Glomerular visceral epithelial cell (primary cell): ENCODE results near the gene PFKP.

Experiments used
- DNase-seq: peaks from one replicate; pipeline ENCODE4 v3.0.0-alpha.2; 2016; ENCODE audit errors: extremely low spot score

The PFKP gene

DNA sequence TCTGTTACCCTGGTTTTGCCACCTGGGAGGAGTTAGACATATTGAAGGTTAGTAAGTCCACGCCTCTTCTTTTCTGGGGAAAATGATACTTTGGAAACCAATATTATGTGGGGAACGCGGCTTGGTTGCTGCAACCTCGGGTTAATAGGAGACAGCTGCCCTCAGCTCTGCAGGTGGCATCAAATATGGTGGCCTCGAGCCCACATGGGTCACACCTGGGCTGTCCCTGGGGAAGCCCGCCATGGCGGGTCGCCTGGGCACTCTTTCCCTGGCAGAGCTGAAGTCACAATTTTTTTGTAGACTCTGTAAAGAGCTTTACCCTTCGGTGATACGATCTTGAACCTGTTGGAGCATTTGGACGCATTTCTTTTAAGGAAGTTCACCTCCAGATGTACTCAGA lies 2.5 kb downstream of the PFKP start:
- no peak for DNase-seq

DNA sequence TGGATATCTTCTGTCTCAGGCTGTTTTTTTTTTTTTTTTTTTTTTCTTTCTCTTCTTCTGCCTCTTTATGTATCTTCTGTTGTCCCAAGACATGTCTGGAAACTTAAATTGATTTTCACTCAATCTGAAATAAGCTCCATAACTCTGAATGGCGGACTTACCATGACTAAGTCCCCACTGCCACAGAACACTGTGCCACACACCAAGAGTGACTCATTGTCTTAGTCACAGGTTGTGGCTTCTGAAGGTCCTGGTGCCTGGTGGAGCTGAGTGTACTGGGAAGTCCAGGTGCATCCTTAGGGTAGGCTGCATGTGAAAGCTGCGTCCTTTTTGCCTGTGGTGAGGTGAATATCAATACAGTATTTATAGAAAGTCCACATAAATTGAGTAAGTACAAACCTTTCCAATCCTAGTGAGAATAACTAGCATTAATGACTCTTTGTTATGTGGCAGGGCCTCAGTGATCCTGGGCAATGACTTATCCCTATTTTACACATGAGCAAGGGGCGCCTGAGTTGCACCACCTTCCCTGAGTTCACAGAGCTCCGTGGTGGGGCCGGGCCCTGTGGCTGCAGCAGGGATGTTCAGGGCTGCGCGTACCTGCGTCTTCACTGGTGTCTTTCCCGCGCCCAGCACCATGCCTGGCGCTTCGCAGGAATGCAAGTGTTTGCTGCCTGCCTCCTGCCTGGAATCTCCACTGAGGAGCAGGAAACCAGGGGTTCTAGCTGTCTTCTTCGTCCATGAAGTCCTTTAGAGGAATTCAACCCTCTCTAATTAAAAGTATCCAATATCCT lies 4.3 kb downstream of the PFKP start:
- DNase-seq = peak; percentile 89

DNA sequence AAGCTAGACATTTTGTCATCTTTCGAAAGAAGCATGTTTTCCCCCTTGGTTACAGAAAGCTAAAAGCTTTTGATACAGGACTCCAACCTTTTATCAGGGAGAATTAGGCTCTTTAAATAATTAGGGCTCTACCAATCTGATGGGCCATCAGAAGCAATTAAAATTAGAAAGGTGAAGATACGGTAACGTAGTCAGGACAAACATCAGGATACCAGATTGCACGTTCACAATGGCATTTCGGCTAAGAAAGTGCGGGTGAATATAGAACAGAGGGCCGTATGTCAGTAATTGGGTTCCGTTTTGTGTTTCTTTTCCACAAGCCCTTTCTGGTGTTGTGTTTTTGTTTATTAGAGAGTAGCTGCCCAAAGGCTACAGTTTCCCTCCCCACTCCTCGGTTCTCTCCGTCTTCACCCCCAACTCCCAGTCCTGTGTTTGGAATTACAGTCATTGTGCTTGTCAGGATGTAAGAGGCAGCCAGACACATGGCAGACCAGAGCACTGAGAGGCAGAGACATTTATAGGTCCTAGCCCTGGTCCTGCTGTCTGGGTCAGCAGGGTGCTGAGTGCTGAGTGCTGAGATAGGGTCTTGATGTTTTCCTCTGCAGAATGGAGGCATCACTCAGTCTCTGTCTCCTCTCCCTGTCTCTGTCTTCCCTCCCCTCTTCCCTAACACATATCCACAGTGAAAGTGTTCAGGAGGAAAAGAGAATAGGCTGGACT lies 5.5 kb downstream of the PFKP start:
- DNase-seq = no peak

DNA sequence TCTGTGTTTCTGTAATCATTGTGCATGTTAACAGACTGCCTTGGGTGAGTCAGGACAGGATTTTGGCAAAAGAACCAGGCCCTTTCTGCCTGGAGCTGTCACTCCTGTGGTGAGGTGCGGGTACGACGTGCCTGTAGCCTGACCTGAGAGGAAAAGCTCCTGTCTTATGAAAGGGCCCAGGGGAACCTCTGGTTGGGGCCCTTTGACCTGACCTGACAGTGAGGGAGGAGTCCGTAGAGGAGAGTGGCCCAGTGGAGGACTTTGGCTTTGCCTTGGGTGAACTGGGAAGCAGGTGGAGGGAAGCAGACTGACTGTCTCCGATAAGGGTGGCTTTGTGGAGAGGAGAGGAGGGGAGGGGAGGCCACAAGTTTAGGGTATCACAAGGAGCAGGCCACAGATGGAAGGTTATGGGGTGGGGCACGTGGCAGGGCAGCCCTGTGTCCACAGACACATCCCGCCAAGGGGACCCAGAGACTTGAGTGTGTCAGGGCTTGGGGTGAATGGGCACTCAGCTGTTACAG lies 6.9 kb downstream of the PFKP start:
- no peak for DNase-seq

DNA sequence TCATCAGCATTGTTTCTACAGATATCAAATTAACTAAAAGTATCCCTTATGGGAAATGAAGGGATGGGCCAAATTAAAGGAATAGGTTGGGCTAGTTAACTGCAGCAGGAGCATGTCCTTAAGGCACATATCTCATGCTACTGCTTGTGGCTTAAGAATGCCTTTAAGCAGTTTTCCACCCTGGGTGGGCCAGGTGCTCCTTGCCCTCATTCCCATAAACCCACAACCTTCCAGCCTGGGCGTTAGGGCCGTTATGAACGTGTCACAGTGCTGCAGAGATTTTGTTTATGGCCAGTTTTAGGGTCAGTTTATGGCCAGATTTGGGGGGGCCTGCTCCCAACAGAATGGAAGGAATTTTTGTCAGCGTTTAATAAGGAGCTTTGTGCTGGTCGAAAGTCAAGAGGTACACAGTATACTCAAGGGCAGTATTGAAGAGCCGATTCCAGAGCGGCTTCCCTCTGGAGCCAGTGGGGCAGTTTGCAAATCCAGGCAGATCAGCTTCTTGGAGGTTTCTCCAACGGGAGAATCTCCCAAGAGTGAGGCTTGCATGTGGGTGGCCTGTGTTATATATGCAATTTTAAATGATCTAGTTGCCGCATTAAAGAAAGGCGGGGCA lies 7.7 kb downstream of the PFKP start:
- DNase-seq = no peak

DNA sequence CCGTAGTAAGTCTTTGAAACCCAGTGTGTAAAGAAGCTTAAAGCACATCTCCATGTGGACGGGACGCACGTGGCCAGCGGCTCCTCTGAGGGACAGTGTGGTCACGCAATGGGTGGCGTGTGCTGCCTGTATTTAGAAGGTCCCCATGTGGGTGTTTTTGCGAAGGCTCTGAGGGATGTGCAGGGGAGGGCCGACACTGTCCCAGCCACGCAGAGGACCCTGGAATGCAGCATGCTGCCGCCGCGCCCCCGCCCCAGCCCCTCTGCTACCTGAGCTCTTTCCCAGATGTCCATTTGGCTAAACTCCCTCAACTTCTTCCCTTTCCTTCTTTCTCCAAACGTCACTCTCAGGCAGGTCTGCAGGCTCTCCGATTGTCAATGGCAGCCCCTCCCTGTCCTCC lies 8.8 kb downstream of the PFKP start:
- DNase-seq = no peak

DNA sequence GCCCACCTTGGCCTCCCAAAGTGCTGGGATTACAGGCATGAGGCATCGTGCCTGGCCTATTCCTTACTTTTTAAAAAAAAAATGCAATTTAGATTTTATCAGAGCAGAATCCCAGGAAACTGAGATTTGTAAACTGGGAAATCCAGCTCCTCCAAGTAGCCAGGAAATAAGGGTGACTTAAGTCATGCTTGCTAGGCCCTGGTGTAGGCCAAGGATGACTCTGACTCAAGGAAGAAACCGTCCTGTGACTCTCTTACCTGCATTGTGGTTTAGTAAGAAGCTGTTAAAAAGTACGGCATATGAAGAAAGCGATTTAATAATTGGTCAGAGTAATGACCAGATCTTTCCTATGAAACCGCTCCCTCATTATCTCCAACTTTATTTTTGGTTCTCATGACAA lies 10.2 kb downstream of the PFKP start:
- no peak for DNase-seq

DNA sequence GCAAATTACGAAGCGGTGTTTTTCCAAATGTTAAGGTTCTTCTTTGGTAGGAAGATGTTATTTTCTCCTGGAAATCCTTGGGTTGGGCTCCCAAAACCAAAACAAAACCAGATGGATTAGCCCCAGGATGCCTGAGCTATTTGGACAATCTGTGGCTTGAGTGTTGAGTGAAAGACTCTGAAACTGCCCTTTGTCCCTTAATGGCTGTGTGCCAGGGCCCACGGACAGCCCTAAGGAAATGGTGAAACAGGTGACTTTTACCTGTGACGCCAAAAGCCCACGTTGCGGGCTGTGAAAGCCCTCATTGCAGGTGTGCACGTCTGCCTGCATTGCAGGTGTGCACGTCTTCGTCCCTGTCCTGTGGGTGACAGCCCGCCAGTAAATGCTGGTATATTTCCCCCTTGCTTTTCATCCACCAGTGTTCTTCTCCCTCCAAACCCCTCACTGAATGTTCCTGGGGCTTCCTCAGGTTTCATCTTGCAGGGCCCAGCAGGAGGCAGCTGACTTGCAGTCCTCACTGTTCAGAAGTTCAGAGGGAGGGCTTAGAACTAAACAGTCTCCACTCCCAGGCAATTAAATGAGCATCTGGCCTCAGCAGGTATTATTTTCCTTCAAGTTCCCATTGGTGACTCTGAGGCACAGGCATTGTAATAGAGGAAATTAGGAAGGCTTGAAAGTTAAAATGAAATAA lies 10.7 kb downstream of the PFKP start:
- no peak for DNase-seq

DNA sequence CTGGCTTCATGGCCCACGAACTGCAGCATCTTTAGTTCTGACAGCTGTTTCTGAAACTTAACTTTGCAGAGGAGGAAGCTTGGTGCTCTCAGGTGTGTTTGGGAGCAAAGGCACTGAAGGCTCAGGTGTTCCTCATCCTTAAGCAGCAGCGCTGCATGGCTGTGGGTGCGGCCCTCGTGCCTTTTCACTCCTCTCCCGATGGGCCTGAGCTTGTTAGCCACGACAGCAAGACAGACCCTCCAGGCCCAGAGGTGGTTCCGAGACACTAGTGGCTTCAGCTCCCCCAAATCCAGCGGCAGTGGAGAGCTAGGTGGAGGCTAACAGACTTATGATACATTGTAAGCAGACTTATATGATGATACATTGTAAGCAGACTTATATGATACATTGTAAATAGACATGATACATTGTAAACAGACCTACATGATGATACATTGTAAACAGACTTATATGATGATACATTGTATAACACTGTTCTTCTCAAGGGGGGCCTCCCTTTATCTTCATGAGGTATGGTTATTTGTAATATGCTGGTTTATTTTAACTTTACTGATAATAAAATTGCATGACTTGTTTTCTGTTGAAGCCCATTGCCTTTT lies 14.1 kb downstream of the PFKP start:
- no peak for DNase-seq

DNA sequence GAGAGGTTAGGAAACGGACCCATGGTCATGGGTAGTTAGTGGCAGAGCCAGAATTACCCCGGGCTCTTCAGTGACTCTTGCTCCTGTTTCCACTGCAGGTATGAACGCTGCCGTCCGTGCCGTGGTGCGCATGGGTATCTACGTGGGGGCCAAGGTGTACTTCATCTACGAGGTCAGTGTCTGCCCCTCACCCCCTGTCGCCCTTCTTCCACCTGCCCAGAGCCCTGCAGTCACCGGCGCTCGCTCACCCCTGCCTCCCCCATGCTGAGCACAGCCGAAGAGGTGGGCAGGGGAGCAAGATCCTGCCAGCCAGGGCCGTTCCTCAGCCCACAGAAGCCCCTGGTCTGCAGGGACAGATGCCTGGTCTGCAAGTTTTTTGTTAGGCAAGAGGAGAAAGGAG lies 14.9 kb downstream of the PFKP start:
- no peak for DNase-seq

DNA sequence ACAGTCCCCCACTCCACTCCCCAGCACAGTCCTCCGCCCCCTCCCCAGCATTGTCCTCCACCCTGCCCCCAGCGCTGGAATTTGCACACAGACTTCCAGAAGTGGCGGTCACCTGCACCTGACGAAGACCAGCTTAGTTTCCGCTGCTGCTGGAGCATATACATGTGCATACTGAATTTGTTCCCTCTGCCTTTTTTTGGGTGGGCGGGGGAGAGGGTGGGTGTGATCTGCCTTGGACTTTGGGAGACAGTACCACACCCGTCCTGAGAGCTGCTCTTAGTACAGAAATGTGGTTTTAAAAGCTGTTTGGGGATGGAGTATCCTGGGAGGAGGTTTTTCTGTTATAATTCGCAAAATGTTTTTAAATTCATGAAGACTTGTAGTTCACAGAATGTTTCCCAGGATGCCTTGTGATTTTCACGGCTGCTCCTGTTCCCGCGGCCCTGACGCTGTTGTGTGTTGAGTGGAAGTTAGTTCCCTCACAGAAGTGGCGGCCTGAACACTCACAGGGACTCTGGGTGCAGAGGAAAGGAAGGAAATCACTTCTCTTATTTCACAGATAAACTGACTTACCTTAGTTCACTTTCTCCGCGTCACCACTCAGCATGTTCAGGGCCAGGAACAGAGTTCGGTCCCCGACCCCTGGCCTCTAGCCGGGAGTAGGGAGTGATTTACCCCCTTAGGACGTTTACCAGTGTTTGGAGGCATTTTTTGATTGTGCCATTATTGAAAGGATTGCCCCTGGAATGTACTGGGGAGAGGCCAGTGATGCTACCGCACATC lies 18.6 kb downstream of the PFKP start:
- DNase-seq = no peak

DNA sequence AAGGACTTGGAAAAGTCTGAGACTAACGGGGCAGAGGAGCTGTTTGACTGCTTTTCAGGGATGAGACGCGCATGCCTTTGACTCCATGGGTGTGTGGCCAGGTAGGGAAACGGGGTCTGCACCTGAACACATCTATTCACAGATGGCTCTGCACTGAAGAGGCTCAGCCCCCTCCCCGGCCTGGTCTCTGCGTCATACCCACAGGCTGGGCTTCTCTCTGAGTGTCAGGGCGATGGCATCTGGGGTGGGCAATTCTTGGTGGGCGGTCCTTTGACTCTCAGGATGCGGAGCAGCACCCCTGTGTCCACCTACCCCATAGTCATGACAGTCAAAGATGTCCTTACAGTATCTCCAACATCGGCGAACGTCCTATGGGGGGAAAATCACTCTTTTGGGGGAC lies 23.0 kb downstream of the PFKP start:
- DNase-seq = no peak

DNA sequence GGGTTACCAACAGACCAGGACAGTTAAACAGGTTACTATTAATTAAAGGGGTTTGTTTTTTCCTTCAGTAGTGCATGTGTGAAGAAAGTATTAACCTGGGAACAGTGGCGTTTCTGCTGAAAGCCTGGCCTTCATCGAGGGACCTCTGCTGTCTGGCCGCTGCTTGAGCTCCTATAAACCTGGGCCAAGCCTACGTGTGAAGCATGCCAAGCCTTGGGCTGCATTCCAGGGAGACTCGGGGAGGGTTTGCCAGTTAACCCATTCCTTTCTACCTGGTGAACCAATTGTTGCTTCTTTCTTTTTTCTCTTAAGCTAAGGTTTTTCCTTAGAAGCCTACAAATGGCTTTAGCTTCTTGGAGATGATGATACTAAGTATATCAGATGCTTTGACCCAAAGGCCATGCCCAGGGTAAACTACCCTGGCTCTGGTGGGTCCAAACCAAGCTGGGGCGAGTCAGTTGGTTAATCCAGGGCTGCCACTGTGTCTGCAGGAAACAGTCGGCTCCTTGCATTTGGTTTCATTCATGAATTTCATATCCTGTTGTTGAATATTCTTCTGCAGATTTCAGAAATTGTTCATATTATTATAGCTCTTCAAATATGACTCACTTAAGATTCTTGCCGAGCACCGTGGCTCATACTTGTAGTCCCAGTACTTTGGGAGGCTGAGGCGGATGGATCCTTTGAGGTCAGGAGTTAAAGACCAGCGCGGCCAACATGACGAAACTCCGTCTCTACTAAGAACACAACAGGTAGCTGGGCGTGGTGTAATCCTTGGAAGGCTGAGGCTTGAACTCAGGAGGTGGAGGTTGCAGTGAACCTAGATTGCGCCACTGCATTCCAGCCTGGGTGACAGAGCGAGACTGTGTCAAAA lies 23.8 kb downstream of the PFKP start:
- DNase-seq = peak; percentile 89

DNA sequence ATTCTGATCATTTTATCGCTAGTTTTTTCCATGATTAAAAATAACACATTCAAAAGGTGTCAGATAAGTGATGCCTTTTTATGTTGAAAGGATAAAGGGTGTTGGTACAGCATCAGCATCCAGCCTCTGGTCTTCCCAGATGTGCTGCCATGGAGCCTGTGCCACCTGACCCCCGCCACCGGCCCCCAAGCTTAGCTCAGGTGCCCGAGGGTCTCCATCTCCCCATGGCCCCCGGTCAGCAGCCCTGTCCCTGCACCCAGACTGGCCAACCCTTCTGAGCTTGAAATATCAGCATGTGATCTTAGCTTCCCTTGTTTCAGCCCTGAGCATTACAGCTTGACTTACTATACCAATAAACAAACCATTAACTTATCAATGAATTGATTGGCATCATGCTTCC lies 24.6 kb downstream of the PFKP start:
- no peak for DNase-seq

DNA sequence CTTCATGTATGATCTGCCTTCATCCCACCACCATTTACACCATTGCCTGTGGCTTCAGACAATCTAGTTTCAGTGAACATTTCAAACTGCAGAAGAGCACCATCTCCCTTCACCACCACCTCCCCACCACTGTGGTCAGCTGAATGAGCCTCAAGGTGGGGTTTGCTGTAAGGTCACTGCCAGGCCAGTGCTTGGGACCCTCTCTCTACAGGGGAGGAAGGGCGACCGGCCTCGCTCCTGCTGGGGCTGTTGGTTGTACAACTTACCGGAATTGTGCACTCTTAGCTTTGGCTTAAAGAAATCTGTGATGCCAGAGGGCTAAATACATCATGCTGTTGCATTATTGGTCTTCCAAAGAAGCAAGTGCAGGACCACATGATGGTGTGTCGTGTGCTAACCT lies 26.6 kb downstream of the PFKP start:
- DNase-seq = no peak

DNA sequence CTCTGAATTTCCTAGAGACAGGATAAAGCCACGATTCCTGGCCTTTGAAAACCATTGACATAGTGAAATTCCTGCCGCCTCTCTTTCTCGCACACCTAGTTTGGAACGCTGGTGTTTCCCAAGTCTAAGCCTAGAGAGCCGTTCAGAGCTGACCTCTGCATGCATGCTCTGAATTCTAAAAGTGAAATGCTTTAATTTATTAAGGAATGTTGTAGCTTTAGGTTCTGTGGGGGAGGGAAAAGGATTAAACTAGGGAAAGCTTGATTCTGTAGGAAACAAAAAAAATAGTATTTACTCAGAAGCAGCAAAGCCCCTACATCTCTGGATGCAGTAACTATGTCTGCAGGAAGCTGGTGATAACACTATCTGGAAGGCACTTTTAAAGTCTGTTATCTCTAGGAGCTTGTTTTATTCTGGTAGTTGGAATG lies 27.3 kb downstream of the PFKP start:
- no peak for DNase-seq

DNA sequence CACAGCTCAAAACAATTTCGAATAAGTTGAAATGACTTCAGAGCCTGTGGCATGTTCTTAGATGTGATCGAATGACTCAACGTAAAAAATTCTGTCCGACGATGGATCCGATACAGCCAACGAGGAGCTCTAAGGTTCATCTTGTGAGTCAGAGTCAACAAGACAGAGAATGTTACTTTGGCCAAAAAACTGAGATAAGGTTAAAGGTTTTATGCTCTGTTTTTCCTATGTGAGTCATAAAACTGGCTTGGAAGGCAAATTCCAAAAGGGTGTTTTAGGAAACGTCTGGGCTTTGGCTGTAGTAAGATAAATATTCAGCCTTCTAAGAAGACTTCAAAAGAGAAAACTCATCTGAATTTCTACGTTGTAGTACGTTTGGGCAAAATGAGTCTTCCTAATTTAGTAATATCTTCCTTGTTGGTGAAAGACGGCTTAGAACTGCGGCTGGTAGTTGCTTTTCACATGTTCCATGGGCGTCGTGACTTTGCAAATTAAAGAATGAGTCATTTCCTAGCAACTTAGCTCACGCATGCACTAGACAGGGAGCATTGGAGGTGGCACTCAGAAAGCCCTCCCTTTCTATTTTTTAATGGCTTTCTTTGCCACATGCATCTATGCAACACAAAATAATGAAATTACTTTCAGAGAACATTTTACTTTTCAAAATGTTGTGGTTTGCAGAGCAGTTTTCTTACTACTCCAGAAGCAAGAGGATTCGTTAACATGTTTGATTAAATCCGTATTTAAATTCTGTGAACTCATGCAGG lies 28.2 kb downstream of the PFKP start:
- peak; percentile 97 for DNase-seq

DNA sequence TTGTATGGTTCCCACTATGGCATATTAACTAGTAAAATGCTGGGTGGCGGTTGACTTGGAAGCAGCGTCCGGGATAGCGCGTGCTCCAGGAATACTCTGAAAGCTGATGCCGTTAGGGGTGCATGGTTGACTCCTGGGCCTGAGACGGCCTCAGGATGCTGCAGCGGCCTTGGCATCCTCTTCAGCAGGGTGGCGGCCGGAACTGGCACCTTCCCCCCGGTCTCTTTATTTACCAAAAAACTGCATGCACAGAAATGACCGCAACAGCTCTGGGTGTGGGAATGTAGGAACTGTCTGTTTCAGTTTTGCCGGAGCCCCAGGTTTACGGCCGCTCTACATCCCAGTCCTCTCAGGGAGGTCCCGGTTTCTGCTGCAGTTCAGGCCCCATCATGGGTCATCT lies 28.8 kb downstream of the PFKP start:
- DNase-seq = peak; percentile 51

DNA sequence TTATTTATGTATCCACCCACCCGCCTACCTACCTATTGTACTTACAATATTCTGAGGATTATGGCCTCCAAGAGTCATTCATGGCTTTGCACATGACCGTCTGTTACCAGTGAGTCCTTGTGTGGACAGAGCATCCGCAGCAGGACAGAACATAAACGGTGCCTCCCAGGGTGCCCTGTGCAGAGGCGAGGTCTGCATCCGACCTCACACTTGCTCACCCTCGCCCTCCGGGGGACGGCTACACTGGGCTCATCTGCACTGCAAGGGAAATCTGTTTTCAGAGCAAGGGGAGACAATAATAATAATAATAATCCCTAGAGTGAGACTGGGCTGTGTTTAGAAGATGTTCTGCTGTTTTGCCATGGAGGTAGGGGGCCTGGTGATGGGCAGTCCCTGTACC lies 29.8 kb downstream of the PFKP start:
- no peak for DNase-seq
